GM08714 (cell line): ENCODE measurements around the gene CXorf58.
"Not testable (repeated sequence)": the region's sequence is repeated elsewhere in the genome, so short reads cannot be mapped to it uniquely, and the experiment has no call there.

Experiments used
- H3K4me3 ChIP-seq: fragments of 200-500 bp; sonication (Bioruptor generic); 2 replicates; pipeline ENCODE4 v1.5.1; 2014; ENCODE audit warnings: mild to moderate bottlenecking, low read length, inconsistent platforms
- ZNF274 ChIP-seq: IDR thresholded peaks from 2 replicates; pipeline ENCODE4 v1.6.1; 2012; ENCODE audit warnings: mild to moderate bottlenecking, low read depth, low read length

The CXorf58 gene

DNA sequence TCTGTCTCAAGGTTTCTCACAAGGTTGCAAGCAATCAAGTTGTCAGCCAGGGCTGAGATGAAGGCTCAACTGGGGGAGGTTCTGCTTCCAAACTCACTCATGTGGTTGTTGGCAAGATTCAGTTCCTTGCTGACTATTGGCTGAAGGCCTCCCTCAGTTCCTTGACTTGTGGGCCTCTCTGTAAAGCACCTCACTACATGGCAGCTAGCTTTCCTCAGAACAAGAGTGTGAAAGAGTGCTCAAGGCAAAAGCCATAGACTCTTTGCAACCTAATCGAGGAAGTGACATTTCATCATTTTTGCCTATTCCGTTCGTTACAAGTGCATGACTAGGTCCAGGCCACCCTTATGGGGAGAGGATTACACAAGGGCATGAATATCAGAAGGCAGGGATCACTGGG, 52.0 kb downstream of the CXorf58 start:
- no peak for TF ChIP-seq ZNF274
- H3K4me3 ChIP-seq = no peak overlapping the region

GRCh38 chrX:23964191-23964590, 56.4 kb downstream of the CXorf58 start:
- TF ChIP-seq ZNF274 = no peak
- H3K4me3 ChIP-seq = no peak overlapping the region

DNA sequence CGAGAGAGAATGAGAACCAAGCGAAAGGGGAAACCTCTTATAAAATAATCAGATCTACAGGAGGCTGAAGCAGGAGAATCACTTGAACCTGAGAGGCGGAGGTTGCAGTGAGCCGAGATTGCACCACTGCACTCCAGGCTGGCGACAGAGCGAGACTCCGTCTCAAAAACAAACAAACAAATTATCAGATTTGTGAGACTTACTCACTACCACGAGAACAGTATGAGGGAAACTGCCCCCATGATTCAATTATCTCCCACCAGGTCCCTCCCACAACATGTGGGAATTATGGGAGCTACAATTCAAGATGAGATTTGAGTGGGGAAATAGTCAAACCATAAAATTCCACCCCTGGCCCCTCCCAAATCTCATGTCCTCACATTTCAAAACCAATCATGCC, 57.8 kb downstream of the CXorf58 start:
- H3K4me3 ChIP-seq = not testable (repeated sequence)

DNA sequence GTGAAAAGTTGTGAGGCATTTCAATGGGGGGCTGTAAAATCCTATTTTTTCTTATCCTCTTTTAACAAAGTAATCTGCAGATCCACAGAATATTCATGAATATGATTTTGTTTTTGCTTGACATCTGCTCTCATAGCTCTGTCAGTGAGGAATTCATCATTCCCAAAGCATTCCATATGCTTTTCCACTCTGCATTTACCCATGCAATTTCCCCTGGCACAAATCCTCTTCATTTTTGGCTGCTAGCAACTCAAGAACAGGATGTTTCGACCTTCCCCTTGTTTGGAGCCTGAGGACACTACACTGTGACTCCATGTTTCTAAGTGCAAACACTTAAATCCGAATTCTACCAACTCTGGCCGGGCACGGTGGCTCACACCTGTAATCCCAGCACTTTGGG, 70.7 kb downstream of the CXorf58 start:
- no peak overlapping the region for H3K4me3 ChIP-seq
- no peak for TF ChIP-seq ZNF274

DNA sequence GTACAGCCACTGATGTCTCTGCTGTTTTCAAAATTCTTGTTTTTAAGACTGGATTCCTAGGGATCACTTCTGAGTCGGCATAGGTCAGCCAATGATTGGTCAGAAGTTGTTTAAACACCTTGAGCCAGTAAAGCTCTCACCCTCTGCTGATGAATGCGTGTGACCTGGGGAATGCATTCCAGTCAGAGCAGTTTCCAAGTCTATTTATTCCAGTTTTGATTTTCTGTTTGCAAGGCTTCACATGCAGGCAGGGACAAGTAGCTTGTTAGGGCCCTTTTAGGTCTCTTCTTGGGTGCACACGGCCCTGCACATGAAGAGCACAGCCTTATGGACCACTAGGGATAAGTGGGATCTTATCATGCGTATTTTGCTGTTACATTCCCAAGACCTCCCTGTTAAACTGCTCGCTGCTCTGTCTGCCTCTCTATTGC, 72.2 kb downstream of the CXorf58 start:
- TF ChIP-seq ZNF274 = no peak

GRCh38 chrX:23981222-23981621, 73.4 kb downstream of the CXorf58 start:
- H3K4me3 ChIP-seq = no peak overlapping the region
- TF ChIP-seq ZNF274 = no peak

More for the DNA sequence above, 72.2 kb downstream of the CXorf58 start:
- no peak overlapping the region for H3K4me3 ChIP-seq

DNA sequence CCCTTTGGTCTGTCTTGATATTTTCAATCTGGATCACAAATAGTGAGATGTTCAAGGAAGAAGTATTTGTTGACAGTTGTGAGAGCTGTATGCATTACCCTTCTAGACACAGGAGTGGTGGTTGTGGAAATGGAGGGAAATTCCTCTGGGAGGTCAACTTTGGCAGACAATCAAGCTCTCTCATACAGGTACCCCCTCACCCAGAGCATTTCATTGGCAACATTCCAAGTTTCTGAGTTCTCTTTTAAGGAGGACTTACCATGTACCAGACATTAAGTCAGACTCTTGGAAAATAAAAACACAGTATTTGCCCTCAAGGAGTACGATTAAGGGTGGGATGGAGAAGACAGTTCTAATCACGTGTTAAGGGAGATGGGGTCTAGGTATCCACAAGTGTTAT, 73.9 kb downstream of the CXorf58 start:
- H3K4me3 ChIP-seq = no peak overlapping the region
- no peak for TF ChIP-seq ZNF274

GRCh38 chrX:23982891-23983290, 75.1 kb downstream of the CXorf58 start:
- no peak for TF ChIP-seq ZNF274
- no peak overlapping the region for H3K4me3 ChIP-seq
